Activated CD8-positive, alpha-beta memory T cell treated with anti-CD3 and anti-CD28 coated beads, Interleukin-2, amount 50 U/mL, for 1 hour (primary cell): ENCODE results near the gene DOLPP1.
"Not testable (repeated sequence)": the region's sequence is repeated elsewhere in the genome, so short reads cannot be mapped to it uniquely, and the experiment has no call there.

Experiments
- DNase-seq: peaks from one replicate; pipeline ENCODE4 v3.0.0-alpha.2; 2020; ENCODE audit errors: extremely low read depth

Gene DOLPP1, protein sequence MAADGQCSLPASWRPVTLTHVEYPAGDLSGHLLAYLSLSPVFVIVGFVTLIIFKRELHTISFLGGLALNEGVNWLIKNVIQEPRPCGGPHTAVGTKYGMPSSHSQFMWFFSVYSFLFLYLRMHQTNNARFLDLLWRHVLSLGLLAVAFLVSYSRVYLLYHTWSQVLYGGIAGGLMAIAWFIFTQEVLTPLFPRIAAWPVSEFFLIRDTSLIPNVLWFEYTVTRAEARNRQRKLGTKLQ

DNA sequence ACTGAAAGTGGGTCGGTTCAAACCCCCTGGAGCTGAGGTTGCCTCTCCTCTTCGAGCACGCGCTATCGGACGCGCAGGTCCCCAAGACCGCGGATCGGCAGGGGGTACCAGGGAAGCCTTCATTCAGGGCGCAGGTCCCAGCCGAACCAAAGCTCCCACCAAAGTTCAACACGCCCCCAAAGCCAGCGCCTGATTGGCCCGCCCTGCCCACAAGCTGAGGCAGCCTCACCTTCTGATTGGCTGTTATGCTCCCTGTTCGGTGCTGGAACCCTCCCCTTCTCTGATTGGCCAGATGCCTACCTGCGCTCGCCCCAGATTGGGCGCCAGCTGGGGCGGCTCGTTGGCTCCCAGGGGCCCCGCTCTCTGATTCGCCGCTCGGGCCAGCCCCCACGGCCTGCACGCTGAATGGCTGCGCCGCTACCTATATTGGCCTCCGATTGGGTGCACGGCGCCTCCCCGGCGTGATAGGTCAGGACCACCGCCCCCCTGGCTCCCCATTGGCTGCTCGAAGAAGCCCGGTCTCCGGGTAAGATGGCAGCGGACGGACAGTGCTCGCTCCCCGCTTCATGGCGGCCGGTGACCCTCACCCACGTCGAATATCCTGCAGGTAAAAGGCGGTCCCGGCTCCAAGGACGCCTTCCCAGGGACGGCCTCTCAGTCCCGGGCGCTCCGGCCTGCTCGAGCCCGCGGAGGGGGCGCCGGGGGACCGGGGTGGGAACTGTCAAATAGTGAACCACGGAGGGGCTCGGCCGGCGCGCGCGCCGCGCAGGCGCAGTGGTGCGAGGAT lies at the start of gene DOLPP1:
DOLPP1 (plus strand) TSS at position 511 of the 787 bp plus-strand sequence; CDS start at position 532, 21 bp downstream.
- DNase-seq = peak; percentile 96

DNA sequence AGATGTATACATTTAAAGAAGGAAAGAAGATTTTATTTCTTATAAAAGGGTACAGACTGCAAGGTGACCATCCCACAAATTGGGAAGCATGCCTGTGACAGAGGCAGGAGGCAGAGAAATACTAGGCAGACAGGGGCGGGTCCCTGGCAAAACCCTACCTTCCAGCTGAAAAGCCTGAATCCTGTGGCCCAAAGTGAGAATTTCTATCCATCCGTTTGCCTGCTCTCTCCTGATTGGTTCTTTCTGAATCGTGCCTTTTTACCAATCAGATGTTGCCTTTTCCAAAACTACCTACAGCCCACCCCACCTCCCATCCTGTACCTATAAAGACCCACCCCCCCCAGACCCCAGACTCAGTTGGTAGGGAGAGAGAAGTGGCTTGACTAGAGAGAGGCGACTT lies 49.4 kb upstream of the DOLPP1 start:
- DNase-seq = no peak

DNA sequence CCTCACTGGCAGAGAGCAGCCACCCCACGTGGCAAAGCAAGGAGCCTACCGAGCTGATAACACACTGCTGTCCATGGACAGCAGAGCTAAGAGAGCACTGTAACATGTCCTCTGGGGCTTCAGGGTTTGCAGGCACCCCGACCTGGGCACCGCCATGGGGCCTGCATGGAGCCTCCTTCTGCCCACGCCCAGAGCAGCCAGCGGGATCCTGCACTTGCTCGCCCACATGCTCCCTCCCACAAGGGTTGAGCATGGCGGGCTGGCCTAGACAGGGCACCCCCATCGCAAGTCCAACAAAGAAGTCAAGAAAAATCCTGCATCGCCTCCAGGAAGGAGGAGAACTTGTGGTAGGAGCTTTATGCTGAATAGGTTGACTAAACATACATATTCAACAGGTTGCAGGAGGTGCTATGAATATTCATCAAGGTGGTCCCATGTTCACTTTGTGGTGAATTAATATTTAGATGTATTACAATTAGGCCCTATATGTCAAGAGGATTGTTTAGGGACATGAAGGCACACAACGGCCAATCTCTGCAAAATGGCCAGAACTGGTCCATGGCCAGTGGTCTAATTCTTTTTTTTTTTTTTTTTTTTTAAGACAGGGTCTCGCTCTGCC lies 48.3 kb upstream of the DOLPP1 start:
- no peak for DNase-seq

DNA sequence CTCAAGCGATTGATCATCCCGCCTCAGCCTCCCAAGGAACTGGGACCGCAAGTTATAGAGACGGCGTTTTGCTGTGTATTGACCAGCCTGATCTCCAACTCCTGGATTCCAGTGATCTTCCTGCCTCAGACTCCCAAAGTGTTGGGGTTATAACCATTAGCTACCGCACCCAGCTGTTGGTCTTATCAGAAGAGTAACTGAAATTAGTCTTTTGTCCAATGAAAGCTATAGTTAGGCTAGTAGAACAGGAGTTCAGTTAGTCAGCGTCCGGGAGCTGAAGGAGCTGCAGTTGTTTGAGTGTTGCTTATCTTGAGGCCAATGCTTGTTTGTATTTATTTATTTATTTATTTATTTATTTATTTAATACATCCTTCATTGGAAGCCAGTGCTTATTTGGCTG lies 47.7 kb upstream of the DOLPP1 start:
- no peak for DNase-seq

DNA sequence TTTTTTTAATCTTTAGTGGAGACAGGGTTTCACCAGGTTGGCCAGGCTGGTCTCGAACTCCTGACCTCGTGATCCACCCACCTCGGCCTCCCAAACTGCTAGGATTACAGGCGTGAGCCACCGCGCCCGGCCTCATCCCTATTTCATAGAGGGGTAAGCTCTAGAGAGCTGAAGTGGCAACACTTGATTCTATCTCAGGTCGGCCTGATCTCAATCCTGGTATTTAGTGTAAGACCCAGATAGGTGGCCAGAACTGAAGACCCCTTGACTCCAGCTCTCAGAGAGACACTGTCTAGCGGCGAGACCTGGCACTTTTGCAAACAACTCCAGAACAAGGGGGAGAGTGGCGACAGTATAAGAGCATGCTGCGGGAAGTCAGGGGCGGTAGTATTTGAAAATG lies 45.1 kb upstream of the DOLPP1 start:
- not testable (repeated sequence) for DNase-seq

DNA sequence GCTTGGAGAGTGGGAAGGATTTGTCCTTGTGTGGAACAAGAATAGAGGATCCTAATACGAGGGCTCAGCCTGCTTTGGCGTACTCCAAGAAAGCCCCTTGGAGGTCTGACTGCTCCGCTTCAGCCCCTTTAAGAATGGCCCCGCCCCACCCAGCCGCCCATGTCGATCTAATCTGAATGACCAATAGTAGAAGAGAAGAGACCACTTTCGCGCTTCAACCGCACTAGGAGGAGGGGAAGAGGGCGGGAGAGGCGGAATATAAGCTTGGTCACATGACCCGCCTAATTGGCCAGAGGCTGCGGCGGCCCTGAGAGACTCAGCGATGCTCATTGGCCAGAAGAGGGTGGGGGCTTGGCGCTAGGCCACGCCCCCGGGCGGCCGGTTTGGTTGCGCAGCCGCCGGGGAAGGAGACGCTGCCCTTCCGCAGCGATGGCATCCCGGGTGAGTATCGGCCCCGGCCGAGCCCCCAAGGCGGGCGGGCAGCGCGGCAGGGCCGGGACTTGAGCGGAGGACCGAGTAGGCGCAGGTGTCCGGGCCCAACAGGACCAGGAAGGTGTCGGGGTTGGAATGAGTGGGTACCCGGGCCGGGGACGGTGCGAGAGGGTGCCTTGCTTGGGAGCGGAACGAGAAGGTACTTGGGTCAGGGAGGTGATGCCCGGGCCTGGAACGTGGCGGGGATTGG lies 44.5 kb upstream of the DOLPP1 start, which contains the start of gene MIGA2:
MIGA2 (plus strand) TSS at position 386 of the 682 bp plus-strand sequence. CDS start 3,969 bp downstream, outside the sequence.
- peak; percentile 91 for DNase-seq

DNA sequence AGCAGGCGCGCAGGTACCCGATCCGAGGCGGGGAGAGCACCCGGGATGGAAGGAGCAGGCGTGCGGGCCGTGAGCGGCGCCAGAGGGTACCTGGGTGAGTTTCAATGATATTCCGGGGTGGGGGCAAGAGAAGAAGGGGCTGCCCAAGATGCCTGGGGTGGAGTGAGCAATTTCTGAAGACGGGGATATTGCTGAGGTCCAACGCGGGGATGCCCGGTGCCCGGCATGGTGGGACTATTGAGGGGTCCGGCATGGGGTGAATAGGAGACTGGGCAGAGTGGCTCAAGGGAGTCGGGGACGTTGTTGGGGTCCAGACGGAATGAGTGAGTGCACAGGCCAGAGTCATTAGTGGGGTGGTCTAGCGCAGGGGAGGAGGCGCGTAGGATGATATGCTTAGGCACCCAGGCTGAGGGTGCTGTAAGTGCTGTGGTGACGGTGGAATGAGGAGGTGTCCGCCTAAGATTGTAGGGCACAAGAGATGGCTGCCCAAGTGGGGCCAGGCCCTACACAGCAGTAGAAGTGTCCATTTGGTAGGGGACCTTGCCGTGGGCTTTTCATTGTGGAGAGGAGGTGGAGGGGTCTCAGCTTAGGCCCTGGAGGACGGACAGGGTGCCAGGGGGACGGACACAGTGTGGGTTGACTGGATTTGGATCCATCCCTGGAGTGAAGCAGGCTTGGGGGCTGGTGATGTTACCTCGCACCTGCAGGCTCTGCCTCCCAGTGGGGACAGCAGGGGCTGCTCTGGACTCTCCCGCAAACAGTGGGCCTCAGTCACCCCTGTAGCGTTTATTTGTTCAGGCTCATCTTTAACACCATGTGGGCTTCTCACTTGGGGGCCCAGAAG lies 43.8 kb upstream of the DOLPP1 start:
- no peak for DNase-seq

DNA sequence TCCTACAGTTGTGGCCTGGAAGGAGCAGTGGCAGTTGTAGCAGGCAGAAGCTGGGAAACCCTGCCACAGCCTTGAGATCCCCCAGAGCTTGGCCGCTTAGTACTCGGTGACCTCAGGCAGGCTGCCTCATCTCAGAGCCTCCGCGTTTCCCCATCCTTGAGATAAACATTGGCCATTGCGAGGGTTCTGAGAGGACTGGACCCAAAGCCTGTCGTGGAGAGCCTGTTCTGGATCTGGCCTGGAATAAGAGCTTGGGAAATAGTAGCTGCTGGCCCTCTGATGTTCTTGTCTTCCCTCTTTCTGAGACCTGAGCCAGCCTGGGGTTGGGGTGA lies 43.2 kb upstream of the DOLPP1 start:
- no peak for DNase-seq

DNA sequence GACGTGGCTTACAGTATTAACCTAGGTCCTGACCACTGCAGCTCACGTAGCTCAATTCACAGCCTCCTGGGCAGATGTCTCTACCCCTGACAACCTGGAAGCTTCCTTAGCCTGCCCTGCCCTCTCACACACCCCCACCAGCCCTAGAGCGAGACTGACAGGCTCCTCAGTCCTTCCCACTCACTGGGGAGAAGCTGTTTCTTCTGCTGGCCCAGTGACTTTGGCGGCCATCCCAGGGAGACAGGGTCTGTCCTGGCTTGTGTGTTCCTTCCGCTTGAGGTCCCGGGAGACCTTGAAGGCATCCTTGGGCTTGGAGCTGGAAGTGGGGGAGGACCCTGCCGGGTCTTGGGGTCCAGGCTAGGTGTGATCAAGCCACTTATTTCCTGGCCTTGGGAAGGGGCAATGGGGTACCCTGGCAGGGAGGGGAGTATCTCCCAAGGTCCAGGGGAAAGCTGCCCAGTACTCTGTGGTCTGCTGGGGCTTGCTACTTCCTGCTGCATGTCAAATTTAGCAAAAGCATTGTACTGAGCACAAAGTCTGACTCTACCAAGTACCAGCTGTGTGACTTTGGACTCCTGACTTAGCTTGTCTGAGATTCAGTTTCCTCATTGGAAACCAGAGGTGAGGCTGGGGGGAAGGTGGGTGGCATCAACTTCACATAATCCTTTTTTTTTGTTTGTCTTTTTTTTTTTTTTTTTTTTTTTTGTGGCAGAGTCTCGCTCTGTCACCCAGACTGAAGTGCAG lies 42.6 kb upstream of the DOLPP1 start:
- DNase-seq = no peak

DNA sequence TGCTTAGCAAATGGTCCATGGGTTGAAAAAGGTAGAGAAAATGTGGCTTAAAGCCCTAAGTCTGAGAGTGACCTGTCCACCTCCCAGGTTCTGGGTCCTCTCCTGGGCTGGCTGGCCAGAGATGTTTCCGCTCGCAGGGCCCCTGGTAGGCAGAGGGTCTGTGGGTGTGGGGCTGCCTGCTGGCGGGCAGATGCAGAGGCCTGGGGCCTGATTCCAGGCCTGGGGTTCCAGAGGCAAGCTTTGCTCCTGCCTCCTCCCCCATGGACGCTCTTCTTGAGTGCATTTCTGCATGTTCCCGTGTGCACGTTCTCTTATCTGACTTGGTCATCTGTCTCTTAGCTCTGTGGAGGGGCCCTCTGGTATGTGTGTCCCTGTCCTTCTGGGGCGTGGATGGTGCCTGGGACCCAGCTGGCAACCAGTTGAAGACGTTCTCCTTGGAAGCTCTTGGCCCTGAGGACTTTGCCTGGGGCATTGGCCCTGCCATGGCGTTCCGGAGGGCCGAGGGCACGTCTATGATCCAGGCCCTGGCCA lies 40.7 kb upstream of the DOLPP1 start:
- DNase-seq = no peak

DNA sequence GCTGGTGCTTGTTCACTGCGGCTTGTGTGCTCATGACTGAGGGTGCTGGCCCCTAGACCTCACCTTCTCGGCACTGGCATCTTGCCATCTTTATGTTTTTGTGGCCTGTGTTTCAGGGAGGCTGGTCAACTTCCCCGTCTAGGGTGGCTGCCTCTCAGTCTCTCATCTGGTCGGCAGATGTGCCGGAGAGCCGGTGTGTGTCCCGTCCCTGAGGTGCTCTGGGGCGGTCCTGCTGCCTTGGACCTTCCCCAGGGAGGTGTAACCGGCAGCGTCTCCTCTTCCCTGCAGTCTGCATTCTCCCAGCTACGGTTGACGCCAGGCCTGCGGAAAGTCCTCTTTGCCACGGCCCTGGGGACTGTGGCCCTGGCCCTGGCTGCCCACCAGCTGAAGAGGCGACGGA lies 38.9 kb upstream of the DOLPP1 start:
- no peak for DNase-seq

DNA sequence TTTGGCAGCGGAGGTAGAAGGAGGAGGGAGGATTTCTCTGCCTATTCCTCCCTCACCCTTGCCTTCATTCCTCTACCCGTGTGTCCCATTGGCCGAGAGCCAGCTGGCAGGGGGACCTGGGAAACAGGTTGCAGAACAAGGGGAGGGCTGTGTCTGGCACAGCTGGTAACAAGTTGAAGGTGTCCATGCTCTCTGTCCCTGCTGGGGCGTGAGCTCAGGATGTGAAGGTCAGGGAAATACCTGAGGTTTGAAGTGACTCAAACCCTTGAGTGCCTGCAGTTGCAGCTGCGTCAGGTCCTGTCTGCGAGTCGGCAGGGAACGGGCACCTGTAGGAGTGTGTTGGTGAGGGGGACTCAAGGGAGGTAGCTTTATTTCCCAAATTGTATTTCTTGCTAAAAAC lies 28.3 kb upstream of the DOLPP1 start:
- no peak for DNase-seq

DNA sequence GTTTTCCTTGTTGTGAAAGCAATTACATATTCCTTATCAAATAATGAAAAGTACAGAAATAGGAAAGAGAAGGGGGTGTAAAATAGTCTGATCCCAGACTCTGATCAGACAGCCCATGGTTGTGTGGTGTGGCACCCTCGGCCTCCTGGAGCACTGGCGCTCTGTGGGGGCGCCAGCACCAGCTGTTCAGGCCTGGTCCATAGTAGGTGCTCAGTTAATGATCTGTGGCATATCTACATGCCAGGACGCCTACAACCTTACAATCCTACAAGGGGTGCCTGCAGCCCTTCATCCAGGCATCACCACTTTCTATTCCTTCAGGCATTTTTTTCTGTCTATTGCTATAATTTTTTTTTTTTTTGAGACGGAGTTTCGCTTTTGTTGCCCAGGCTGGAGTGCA lies 27.9 kb upstream of the DOLPP1 start:
- DNase-seq = no peak

DNA sequence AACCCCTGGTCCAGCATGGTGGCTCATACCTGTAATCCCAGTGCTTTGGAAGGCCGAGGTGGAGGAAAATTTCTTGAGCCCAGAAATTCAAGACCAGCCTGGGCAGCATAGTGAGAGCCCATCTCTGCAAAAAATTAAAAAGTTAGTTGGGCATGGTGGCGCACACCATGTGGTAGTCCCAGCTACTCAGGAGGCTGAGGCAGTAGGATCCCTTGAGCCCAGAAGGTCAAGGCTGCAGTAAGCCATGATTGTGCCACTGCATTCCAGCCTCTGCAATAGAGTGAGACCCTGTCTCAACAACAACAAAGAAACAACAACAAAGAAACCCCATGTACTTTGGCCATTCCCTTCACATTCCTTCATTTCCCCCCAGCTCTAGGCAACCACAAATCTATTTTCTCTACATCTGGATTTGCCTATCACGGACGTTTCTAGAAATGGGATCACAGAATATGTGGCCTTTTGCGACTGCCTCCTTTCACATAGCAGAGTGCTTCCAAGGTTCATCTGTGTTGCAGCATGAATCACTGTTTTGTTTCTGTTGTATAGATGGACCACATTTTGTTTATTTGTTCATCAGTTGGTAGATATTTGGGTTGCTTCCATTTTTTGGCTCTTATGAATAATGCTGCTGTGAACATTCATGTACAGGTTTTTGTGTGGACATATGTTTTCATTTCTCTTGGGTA lies 26.6 kb upstream of the DOLPP1 start:
- DNase-seq = no peak

DNA sequence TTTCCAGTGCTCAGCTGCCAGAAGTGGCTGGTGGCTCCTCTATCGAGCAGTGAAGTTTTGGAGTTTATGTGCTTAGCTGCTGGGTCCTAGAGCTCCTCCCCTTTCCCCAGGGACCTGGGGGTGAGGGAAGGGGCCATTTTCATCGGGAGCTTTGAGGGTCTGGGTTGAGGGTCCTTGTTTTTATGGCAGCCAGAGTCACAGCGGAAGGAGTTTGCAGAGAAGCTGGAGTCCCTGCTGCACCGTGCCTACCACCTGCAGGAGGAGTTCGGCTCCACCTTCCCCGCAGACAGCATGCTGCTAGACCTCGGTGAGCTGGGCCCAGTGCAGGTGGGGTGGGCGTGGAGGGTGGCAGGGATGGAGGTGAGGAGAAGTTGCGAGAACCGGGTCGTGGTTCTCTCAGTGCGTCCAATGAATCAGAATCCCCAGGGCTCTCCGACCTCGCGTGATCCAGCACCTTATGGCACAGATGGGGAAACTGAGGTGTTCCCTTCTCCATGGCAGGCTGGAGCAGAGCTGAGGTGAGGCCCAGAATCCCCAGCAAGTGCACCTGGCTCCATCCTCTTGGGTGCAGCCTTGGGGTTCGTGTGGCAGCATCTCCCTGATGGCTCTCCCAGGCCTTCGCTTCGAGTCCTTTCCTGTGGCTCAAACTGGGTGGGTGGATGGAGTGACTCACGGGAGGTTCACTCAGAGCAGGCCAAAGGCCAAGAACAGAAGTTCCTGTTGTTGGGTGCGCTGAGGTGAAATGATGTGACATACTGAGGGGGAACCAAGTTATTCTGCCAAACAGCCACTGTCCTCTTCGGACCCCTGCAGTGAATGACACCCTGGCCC lies 21.7 kb upstream of the DOLPP1 start:
- no peak for DNase-seq

DNA sequence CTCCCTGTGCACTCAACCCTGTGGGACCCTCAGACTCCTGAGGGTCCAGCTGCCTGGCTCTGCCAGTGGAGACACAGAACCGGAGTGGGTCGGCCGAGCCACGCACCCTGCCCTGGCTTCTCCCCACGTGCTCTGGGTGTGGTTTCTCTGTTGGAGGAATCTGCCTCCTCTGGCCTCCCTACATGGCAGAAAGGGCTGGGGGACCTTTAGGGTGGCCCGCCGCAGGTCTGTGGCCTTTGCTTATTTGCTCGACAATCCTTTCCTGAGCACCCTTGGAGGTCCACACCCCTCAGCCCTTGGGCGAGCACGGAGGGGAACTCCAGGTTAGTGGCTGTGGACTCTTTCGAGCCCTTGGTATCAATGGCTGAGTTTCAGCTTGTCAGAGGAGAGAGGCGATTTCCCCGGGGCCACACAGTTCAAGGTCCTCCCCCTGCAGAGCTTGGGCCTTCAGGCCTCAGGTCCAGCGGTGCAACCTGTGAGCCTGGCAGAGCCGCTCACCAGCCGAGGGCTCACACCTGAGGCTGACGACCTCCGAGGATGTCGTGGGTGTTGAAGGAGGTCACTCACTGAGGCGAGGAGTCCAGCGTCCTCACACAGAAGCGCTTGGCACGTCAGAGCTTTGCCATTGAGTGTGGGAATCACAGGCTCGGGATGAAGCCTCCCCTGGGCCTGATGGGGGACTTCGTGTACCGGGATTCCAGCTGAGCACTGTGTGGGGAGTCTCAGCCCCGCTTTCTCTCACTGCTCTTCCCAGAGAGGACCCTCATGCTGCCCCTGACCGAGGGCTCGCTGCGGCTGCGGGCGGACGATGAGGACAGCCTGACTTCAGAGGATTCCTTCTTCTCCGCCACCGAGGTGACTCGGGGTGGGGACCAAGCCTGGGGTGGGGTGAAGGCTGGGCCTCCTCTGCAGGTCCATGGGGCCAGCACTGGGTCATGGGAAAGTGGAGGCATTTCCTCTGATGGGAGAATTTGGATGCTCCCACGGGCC lies 20.8 kb upstream of the DOLPP1 start:
- no peak for DNase-seq

DNA sequence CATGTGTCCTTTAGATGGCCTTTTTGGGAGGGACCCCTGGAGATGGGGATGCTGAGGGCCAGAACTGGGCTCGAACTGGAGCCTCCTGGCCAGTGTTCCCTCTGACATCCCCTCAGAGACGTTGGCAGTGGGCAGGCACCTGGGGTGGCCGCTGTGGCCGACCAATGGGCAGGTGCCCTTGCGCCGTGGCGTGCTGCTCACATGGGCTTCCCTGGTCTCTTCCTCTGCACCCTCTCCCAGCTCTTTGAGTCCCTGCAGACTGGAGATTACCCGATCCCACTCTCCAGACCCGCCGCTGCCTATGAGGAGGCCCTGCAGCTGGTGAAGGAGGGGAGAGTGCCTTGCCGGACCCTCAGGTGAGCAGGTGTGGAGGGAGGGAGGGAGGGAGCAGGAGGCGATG lies 19.9 kb upstream of the DOLPP1 start:
- no peak for DNase-seq

DNA sequence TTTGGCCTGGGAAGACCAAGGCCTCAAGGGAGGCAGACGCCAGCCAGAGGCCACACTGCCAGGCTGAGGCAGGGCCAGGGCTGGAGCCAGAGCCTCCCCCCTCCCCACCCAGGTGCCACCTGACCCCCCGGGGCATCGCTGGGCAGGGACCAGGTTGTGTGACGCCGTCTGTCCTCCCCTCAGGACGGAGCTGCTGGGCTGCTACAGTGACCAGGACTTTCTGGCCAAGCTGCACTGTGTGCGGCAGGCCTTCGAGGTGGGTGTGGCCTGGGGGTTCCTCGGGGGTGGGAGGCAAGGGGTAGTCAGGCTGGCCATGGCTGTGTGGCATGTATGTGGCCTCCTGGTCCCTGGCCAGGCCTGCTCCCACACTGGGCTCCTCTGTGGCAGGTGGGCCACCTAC lies 17.9 kb upstream of the DOLPP1 start:
- DNase-seq = no peak
